SHP77 (cell line): Measurements from ENCODE around the gene DSG1.
A peak's percentile ranks its signal among the peaks of the same experiment; 100 is the strongest.
"Not testable (repeated sequence)": the region's sequence is repeated elsewhere in the genome, so short reads cannot be mapped to it uniquely, and the experiment has no call there.

ENCODE experiments used
- DNase-seq, 2 experiments: peaks; one replicate each; lab custom pipeline; 2025; lab: John Stamatoyannopoulos, UW

DSG1 gene

GRCh38 chr18:31317860-31318259 is at the start of gene DSG1:
TSS of gene DSG1 (plus strand) at chr18:31318160. CDS start at chr18:31318301, 141 bp downstream.
- DNase-seq = no peak

- no peak for DNase-seq
Measured at GRCh38 chr18:31268985-31269406, 49.0 kb upstream of the DSG1 start.

GRCh38 chr18:31269566-31269965 is 48.4 kb upstream of the DSG1 start:
- no peak for DNase-seq

- no peak for DNase-seq
Measured at GRCh38 chr18:31270578-31270977, 47.4 kb upstream of the DSG1 start.

GRCh38 chr18:31273812-31274527 is 44.0 kb upstream of the DSG1 start:
- no peak for DNase-seq

- DNase-seq = peak; percentile 3 to 15
Measured at GRCh38 chr18:31274931-31275330, 43.0 kb upstream of the DSG1 start.

GRCh38 chr18:31275722-31276463 is 42.1 kb upstream of the DSG1 start:
- no peak for DNase-seq

- no peak for DNase-seq
Measured at GRCh38 chr18:31278609-31279071, 39.3 kb upstream of the DSG1 start.

- no peak for DNase-seq
Measured at GRCh38 chr18:31280502-31280901, 37.5 kb upstream of the DSG1 start.

GRCh38 chr18:31281437-31281836 is 36.5 kb upstream of the DSG1 start:
- no peak for DNase-seq

GRCh38 chr18:31289446-31289845 is 28.5 kb upstream of the DSG1 start:
- not testable (repeated sequence) for DNase-seq

GRCh38 chr18:31291688-31292087 is 26.3 kb upstream of the DSG1 start:
- no peak for DNase-seq

GRCh38 chr18:31294199-31294747 is 23.7 kb upstream of the DSG1 start:
- no peak for DNase-seq

GRCh38 chr18:31297248-31297647 is 20.7 kb upstream of the DSG1 start:
- no peak for DNase-seq

- DNase-seq = no peak
Measured at GRCh38 chr18:31301201-31301655, 16.7 kb upstream of the DSG1 start.

- DNase-seq = no peak
Measured at GRCh38 chr18:31302991-31303390, 15.0 kb upstream of the DSG1 start.

- no peak for DNase-seq
Measured at GRCh38 chr18:31303771-31304170, 14.2 kb upstream of the DSG1 start.

- DNase-seq = no peak
Measured at GRCh38 chr18:31309115-31309514, 8.8 kb upstream of the DSG1 start.

GRCh38 chr18:31316974-31317373 is 986 bp upstream of the DSG1 start:
- DNase-seq = no peak

- no peak for DNase-seq
Measured at GRCh38 chr18:31321719-31322118, 3.8 kb downstream of the DSG1 start.

GRCh38 chr18:31325051-31325450 is 7.1 kb downstream of the DSG1 start:
- DNase-seq = no peak

- DNase-seq = no peak
Measured at GRCh38 chr18:31329787-31330438, 12.0 kb downstream of the DSG1 start.
